GM12872 (cell line): Measurements from ENCODE around the gene CSH1.

Experiments
- CTCF ChIP-seq: IDR thresholded peaks from 3 replicates; pipeline ENCODE4 v1.5.1; 2011; ENCODE audit warnings: low read depth, mild to moderate bottlenecking, low read length, moderate library complexity; ENCODE audit not compliant: insufficient read depth

The CSH1 gene

GRCh38 chr17:63941162-63941561, 44.8 kb upstream of the CSH1 start:
- no peak for TF ChIP-seq CTCF

GRCh38 chr17:63940584-63940983, 44.2 kb upstream of the CSH1 start:
- TF ChIP-seq CTCF, result no peak

- TF ChIP-seq CTCF, result no peak
Measured at GRCh38 chr17:63939884-63940283, 43.5 kb upstream of the CSH1 start.

GRCh38 chr17:63939401-63939800, 43.0 kb upstream of the CSH1 start:
- no peak for TF ChIP-seq CTCF

GRCh38 chr17:63937920-63938319, 41.5 kb upstream of the CSH1 start:
- no peak for TF ChIP-seq CTCF

GRCh38 chr17:63937319-63937718, 40.9 kb upstream of the CSH1 start:
- no peak for TF ChIP-seq CTCF

GRCh38 chr17:63934183-63935112, 38.1 kb upstream of the CSH1 start:
- TF ChIP-seq CTCF, result no peak
